DMS53 treated with DMSO at 0.1 percent for 48 hours (cell line): Measurements from ENCODE around the gene ADAP2.
"Not testable (repeated sequence)": the region's sequence is repeated elsewhere in the genome, so short reads cannot be mapped to it uniquely, and the experiment has no call there.

ENCODE experiments used
- DNase-seq: peaks from one replicate; lab custom pipeline; 2025; ENCODE audit not compliant: unreplicated experiment; lab: John Stamatoyannopoulos, UW

Gene ADAP2

GRCh38 chr17:30967911-30968310, 46.2 kb downstream of the ADAP2 start:
- DNase-seq, result not testable (repeated sequence)

DNA sequence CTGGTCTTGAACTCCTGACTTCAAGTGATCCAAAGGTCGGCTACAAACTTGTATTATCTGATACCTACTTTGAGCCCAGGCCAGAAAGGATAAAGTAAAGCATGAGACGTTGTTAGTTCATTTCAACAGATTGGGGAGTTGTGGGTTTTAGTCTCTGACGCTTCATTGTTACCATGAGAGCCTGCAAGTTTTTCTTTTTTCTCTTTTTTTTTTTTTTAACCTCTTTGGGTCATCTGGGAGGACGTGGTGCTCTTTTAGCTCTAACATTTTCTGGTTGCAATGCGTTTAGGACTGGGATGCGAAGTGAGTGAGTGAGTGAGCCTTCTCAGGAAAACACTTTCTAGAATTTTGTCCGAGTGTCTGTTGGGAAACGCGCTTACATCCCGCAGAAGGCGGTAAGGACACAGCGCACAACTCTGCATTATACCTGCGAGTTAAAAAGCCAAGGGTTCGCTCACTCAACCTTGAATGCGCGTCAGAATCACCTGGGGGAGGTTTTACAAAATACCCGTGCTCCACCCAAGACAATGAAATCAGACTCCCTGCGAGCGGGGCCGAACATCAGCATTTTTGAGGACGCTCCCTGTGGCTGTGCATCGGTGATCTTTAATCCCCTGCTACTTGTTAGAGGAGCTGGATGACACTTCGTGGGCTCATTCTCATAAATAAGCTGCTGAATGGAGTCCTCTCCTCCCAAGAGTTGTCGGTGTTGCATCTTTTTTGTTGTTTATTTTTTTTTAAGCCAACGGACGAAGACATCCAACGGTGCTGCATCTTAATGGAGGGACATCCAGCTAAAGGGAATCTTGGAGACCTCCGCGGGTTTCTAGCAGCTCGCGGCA, 48.5 kb downstream of the ADAP2 start:
- DNase-seq, result peak; percentile 41

GRCh38 chr17:30970831-30971567, 49.3 kb downstream of the ADAP2 start, which contains the start of gene RNF135:
Gene RNF135, plus strand, starts transcription at chr17:30971039. Its CDS starts 35 bp downstream, at chr17:30971074.
- peak; percentile 41 for DNase-seq

- no peak for DNase-seq
Observed at GRCh38 chr17:30975042-30975820, 53.5 kb downstream of the ADAP2 start.

DNA sequence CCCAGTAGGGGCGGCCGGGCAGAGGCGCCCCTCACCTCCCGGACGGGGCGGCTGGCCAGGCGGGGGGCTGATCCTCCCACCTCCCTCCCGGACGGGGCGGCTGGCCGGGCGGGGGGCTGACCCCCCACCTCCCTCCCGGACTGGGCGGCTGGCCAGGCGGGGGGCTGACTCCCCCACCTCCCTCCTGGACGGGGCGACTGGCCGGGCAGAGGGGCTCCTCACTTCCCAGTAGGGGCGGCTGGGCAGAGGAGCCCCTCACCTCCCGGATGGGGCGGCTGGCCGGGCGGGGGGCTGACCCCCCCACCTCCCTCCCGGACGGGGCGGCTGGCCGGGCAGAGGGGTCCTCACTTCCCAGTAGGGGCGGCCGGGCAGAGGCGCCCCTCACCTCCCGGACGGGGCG, 58.2 kb downstream of the ADAP2 start:
- DNase-seq, result not testable (repeated sequence)

DNA sequence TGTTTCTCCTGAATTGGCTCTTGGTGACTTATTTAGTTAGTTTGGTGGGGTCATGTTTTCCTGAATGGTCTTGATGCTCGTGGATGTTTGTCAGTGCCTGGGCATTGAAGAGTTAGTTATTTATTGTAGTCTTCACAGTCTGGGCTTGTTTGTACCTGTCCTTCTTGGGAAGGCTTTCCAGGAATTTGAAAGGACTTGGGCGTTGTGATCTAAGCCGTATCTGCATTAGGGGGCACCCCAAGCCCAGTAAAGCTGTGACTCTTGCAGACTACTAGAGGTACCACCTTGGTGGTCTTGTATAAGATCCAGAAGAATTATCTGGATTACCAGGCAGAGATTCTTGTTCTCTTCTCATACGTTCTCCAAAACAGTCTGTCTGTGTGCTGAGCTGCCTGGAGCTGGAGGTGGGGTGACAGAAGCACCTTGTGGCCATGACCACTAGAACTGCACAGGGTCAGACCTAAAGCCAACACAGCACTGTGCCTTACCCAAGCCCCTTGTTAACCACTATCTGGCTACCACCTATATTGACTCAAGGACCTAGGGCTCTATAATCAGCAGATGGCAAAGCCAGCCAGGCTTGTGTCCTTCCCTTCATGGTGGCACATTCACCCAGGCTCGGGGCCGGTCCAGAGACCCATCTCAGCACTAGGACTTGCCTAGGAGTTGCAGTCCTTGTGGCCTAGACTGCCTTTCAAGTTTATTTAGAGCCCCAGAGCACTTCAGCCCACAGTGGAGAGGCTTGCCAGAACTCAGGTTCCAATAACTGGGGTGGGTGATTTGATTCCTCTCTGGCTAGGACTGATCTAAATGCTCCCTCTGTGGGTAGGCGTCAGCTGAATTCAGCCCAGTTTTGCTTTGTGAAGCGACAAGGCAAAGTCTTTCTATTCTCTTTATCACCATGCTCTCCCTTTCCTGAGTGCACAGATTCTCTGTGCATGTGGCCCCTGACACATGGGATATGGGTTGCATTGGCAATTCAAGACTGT, 60.1 kb downstream of the ADAP2 start:
- DNase-seq, result no peak

- DNase-seq, result no peak
Observed at GRCh38 chr17:30982855-30983254, 61.1 kb downstream of the ADAP2 start.

- no peak for DNase-seq
Observed at GRCh38 chr17:30990458-30990857, 68.7 kb downstream of the ADAP2 start.

- no peak for DNase-seq
Observed at GRCh38 chr17:30992551-30992950, 70.8 kb downstream of the ADAP2 start.

- DNase-seq, result no peak
Observed at GRCh38 chr17:30995347-30995746, 73.6 kb downstream of the ADAP2 start.

GRCh38 chr17:30996486-30996885, 74.7 kb downstream of the ADAP2 start:
- DNase-seq, result peak; percentile 13

- DNase-seq, result no peak
Observed at GRCh38 chr17:30997270-30997669, 75.5 kb downstream of the ADAP2 start.

DNA sequence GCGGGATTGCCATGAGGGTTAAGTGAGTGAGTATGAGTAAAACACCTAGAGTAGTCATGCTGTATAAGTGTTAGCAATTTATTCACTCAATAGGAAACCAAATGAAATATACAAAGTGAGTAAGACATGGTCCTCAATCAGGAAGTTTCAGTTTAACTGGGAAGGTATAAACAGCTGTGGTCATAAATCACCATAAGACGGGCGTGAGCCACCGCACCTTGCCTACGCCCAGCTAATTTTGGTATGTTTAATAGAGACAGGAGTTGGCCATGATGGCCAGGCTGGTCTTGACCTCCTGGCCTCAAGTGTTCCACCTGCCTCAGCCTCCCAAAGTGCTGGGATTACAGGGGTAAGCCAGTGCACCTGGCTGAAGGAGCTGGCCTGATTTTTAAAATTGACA, 76.1 kb downstream of the ADAP2 start:
- no peak for DNase-seq

DNA sequence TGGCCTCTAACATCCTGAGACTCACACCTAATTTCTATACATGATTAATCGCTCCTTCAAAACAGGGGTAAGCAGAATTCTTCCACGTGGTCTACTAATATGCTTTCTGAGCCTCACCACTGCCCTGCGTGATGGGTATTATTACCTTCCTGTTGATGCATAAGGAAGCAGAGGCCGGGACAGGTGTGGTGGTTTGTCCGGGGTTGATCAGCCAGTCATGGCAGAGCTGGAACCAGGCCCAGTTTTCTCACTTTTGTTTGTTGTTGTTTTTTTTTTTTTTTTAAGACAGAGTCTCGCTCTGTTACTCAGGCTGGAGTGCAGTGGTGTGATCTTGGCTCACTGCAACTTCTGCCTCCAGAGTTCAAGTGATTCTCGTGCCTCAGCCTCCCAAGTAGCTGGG, 80.3 kb downstream of the ADAP2 start:
- no peak for DNase-seq

GRCh38 chr17:31003225-31003866, 81.6 kb downstream of the ADAP2 start:
- DNase-seq, result no peak

DNA sequence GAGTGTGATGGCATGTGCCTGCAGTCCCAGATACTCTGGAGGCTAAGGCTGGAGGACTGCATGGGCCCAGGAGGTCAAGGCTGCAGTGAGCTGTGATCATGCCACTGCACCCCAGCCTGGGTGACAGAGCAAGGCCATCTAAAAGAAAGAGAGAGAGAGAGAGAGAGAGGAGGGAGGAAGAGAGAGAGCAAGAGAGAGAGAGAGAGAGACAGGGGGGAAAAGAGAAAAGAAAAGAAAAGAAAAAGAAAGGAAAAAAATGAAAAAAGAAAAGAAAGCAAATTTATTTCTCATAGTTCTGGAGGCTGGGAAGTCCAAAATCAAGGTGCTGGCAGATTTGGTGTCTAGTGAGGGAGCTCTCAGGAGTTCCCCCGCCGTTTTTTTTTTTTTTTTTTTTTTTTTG, 82.4 kb downstream of the ADAP2 start:
- DNase-seq, result no peak

DNA sequence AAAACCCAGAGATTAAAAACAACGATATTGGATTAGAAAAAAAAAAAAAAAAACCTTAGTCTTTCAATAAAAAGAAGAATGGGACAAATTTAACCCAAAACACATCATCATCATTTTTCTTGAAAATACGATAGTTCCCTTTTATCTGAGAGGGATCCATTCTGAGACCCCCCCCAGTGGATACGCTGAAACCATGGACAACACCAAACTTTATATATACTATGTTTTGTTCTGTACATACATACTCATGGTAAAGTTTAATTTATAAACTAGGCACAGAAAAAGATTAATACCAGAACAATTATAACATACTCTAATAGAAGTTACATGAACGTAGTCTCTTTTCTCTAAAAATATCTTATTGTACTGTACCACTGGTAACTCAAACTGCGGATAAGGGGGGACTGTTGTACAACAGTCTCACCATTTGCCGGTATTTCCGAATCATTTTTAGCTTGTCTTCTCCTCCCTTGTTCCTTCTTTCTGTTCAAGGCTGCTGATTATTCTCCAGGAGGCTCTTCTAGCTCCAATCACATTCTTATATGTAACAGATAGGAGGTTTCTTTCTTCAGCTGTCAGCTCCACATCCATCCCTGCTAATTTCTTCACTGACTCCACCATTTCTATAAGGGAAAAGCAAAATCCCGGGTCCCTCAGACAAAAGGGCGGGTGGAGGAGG, 86.1 kb downstream of the ADAP2 start:
- no peak for DNase-seq

- no peak for DNase-seq
Observed at GRCh38 chr17:31008374-31009041, 86.8 kb downstream of the ADAP2 start.
